Keratinocyte (primary cell): ENCODE results near the gene MARK1. TPM values are rescaled to one million over a fixed set of nuclear protein-coding genes. Genes with fewer than 3 reads are reported as not detected.

Experiments
- DNase-seq: peaks from one replicate; pipeline ENCODE4 v3.0.0-alpha.2; 2011; ENCODE audit warnings: low read depth, missing footprints, low spot score
- FAIRE-seq: peaks from 2 replicates; lab custom pipeline; 2011; peaks lifted over from hg19 to GRCh38; lab: Jason Lieb, UNC
- H2AFZ ChIP-seq: 2 replicates; pipeline ENCODE4 v1.6.0; 2012; ENCODE audit warnings: low read length, control low read depth, inconsistent platforms; ENCODE audit not compliant: control insufficient read depth
- H3K27ac ChIP-seq: 2 replicates; pipeline ENCODE4 v1.5.1; 2011; ENCODE audit warnings: low read length; ENCODE audit not compliant: control insufficient read depth, insufficient read depth
- H3K27me3 ChIP-seq: 3 replicates; pipeline ENCODE4 v1.6.0; 2011; ENCODE audit warnings: low read length; ENCODE audit not compliant: control insufficient read depth, insufficient read depth; ENCODE audit errors: extremely low read depth
- H3K36me3 ChIP-seq, 2 experiments: 2 replicates in 1 of 2; 3 replicates in 1 of 2; pipeline ENCODE4 v1.5.1; 2011; ENCODE audit warnings: low read length in 2 of 2, mild to moderate bottlenecking in 1 of 2; ENCODE audit not compliant: control insufficient read depth in 2 of 2, insufficient read depth in 2 of 2; ENCODE audit errors: extremely low read depth in 1 of 2
- H3K4me1 ChIP-seq: 3 replicates; pipeline ENCODE4 v1.5.1; 2011; ENCODE audit warnings: low read length; ENCODE audit not compliant: control insufficient read depth, insufficient read depth; ENCODE audit errors: extremely low read depth
- H3K4me2 ChIP-seq: 3 replicates; pipeline ENCODE4 v1.6.0; 2011; ENCODE audit warnings: low read depth, low read length; ENCODE audit not compliant: control insufficient read depth, insufficient read depth; ENCODE audit errors: extremely low read depth
- H3K4me3 ChIP-seq, 3 experiments: fragments of 200-600 bp in 1 of 3; sonication (generic) in 1 of 3; 2 replicates in 2 of 3; 3 replicates in 1 of 3; pipeline ENCODE4 v1.5.1; 2011 to 2016; ENCODE audit warnings: low read length in 3 of 3, mild to moderate bottlenecking in 3 of 3, control low read depth in 2 of 3, inconsistent platforms in 1 of 3, low read depth in 1 of 3, mixed read lengths in 1 of 3, mixed run types in 1 of 3, moderate library complexity in 1 of 3; ENCODE audit not compliant: control insufficient read depth in 2 of 3, insufficient read depth in 2 of 3; ENCODE audit errors: extremely low read depth in 1 of 3
- H3K79me2 ChIP-seq: 2 replicates; pipeline ENCODE4 v1.6.0; 2012; ENCODE audit warnings: low read length; ENCODE audit not compliant: control insufficient read depth, insufficient read depth
- H3K9ac ChIP-seq: 3 replicates; pipeline ENCODE4 v1.6.0; 2011; ENCODE audit warnings: low read length; ENCODE audit not compliant: control insufficient read depth, insufficient read depth; ENCODE audit errors: extremely low read depth
- H3K9me1 ChIP-seq: 3 replicates; pipeline ENCODE4 v1.6.0; 2011; ENCODE audit warnings: low read length; ENCODE audit not compliant: control insufficient read depth, insufficient read depth; ENCODE audit errors: extremely low read depth
- H3K9me3 ChIP-seq: 2 replicates; pipeline ENCODE4 v1.5.1; 2012; ENCODE audit warnings: low read depth, low read length; ENCODE audit not compliant: control insufficient read depth
- H4K20me1 ChIP-seq: 3 replicates; pipeline ENCODE4 v1.6.0; 2011; ENCODE audit warnings: low read length; ENCODE audit not compliant: control insufficient read depth, insufficient read depth; ENCODE audit errors: extremely low read depth
- CTCF ChIP-seq, 3 experiments: IDR thresholded peaks in 1 of 3; conservative IDR thresholded peaks in 1 of 3; optimal IDR thresholded peaks in 1 of 3; 2 replicates in 2 of 3; 3 replicates in 1 of 3; pipeline versions ENCODE3 to v1.5.1; 2011; ENCODE audit warnings: low read length in 3 of 3, mild to moderate bottlenecking in 3 of 3, moderate library complexity in 2 of 3, control low read depth in 1 of 3, inconsistent platforms in 1 of 3; ENCODE audit not compliant: insufficient read depth in 2 of 3; ENCODE audit errors: extremely low read depth in 1 of 3
- EZH2 ChIP-seq: IDR thresholded peaks from one replicate; pipeline ENCODE4 v1.6.1; 2012; ENCODE audit warnings: inconsistent platforms, mild to moderate bottlenecking, low read length, moderate library complexity
- dilution Hi-C: fragments of 300-500 bp; cut with MboI; formaldehyde crosslinking; loops from one replicate; pipeline ENCODE4 v1.7.0; 2020; ENCODE audit warnings: low sequenced_read_pairs; ENCODE audit not compliant: extremely low pct_ligation_motif_present
- polyA plus RNA-seq, 5 experiments: library from polyadenylated mRNA; depleted of rRNA in 3 of 5; stranded (reverse) in 3 of 5; stranded (forward) in 1 of 5; unstranded in 1 of 5; fragments of >200 nt; gene quantifications; 1 replicate in 1 of 5; 2 replicates in 3 of 5; 3 replicates in 1 of 5; pipeline versions ENCODE4 v1.2.1 to v1.2.3, GENCODE V29; 2011 to 2012; ENCODE audit warnings: missing spikeins in 2 of 5, low read depth in 1 of 5, low replicate concordance in 1 of 5

MARK1 gene
- polyA plus RNA-seq, 1 donor (not counting 4 experiments of a cell fraction or from before 2014, with no cell fraction given) = 8.4 TPM

DNA sequence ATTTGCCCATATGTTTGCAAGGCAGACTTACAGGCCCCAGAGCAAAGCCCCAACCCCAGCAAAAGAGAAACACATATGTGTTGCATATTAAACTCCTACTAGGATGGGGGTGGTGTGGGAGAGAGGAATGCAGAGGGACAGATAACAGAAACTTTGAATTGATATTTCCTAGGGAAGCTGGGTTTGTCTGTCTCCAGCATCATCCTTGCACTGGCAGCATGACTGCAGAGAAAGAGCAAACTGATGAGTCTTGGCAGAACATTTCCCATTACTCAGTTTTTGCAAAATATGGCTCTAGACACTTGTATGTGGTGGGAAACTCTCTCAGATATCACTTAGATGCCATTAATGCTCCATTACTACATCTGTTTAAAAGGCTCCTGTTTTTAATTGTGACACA is 43.8 kb upstream of the MARK1 start:
- Histone ChIP-seq H4K20me1 (no peaks in the 10 kb centered on the region), H3K36me3 (no peaks in the 10 kb centered on the region), H3K4me3 (no peak overlapping the region), H2AFZ (no peak overlapping the region), H3K9me1 (no peaks in the 10 kb centered on the region), H3K9ac (no peak overlapping the region), H3K4me1 (peaks cover 5% of the 10 kb centered on the region), H3K4me2 (no peak overlapping the region), H3K9me3 (no peaks in the 10 kb centered on the region), H3K27me3 (no peaks in the 10 kb centered on the region), H3K79me2 (no peaks in the 10 kb centered on the region), H3K27ac (no peak overlapping the region)
- TF ChIP-seq CTCF (optimal IDR thresholded peaks at IDR 0.05 in 1 of 3, IDR thresholded peaks at IDR 0.05 in 1 of 3, conservative IDR thresholded peaks at IDR 0.05 in 1 of 3; ENCODE audit: extremely low read depth in 1 of 3, insufficient read depth in 2 of 3, low read length in 3 of 3) (no peak), EZH2 (no peak)
- dilution Hi-C loops = no loop called here
- FAIRE-seq (no peak), DNase-seq (no peak)

GRCh38 chr1:220485131-220485530 is 42.8 kb upstream of the MARK1 start:
- DNase-seq = no peak
- dilution Hi-C loops = no loop called here
- no peaks in the 10 kb centered on the region for H4K20me1 ChIP-seq

More at GRCh38 chr1:220485131-220485530, 42.8 kb upstream of the MARK1 start:
- Histone ChIP-seq H3K27ac (no peak overlapping the region), H3K4me1 (peaks cover 5% of the 10 kb centered on the region), H3K79me2 (no peaks in the 10 kb centered on the region), H3K9me3 (no peaks in the 10 kb centered on the region), H3K36me3 (no peaks in the 10 kb centered on the region), H3K27me3 (no peaks in the 10 kb centered on the region), H3K9me1 (no peaks in the 10 kb centered on the region), H3K4me3 (no peak overlapping the region), H2AFZ (no peak overlapping the region), H3K4me2 (no peak overlapping the region), H3K9ac (no peak overlapping the region)
- TF ChIP-seq EZH2 (no peak), CTCF (optimal IDR thresholded peaks at IDR 0.05 in 1 of 3, IDR thresholded peaks at IDR 0.05 in 1 of 3, conservative IDR thresholded peaks at IDR 0.05 in 1 of 3; ENCODE audit: extremely low read depth in 1 of 3, insufficient read depth in 2 of 3, low read length in 3 of 3) (no peak)
- no peak for FAIRE-seq
